ENCODE measurements around the gene MAPK7.

The MAPK7 gene

DNA sequence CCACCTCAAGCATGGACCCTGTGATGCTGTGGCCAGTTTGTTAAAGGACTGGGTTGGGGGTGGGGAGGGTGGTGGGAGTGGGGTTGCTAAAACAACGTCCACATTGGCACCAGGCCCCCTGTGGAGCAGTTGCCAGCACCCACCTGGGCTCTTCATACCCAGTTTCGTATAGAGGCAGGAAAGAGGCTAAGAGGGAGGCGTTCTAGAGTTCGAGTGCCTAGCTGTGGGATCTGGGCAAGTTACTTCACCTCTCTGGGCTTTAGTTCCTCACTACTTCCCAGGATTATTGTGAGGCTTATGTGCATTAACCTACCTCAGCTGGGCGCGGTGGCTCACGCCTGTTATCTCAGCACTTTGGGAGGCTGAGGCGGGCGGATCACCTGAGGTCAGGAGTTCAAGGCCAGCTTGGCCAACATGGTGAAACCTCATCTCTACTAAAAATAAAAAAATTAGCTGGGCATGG, 7.3 kb downstream of the MAPK7 start:
- Mint-ChIP-seq H3K9me3 (no peaks in the 10 kb centered on the region), H3K36me3 (peaks cover 39% of the 10 kb centered on the region), H3K4me1 (peaks cover 10% of the 10 kb centered on the region), H3K27ac (no peak overlapping the region), H3K27me3 (peaks cover 32% of the 10 kb centered on the region), H3K4me3 (no peak overlapping the region)
- DNase-seq: no peak
- CTCF ChIA-PET: no interaction called here

DNA sequence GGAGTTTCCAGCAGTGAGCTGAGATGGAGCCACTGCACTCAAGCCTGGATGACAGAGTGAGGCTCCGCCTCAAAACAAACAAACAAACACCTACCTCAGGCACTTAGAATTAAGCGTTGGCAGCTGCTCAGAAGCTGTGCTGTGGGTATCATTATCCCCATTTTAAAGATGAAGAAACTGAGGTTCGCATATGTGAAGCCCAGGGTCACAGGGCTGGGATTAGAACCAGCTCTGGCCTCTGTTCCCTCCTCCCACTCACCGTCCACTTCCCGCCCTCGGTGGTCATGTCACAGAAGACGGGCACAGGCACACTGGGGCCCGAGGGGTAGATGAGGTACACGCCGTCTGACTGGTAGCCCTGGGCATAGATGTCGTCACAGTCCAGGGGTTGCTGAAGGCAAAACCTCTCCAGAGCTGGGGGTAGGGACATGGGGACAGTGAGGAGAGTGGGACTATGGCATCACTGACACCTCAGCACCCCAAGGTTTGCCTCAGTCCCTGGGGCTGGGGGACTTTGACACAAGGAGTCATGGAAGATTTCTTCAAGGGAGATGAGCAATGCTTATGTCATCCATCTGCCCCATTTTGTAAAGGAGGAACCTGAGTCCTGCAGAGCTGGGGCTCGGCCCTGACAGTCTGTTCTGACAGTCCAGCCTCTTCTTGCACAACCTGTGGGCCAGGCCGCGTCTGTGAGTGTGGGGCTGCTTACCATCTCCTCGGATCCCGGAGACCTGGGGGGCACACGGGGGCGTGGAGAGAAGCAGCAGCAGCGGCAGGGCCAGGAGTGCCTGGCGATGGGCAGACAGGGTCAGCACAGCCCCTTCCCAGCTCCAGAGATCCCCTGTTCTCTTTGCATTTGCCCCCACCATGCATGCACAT, 8.0 kb downstream of the MAPK7 start:
- Mint-ChIP-seq H3K4me1 (peaks cover 8% of the 10 kb centered on the region), H3K27ac (no peak overlapping the region), H3K9me3 (no peaks in the 10 kb centered on the region), H3K36me3 (peaks cover 32% of the 10 kb centered on the region), H3K27me3 (peaks cover 38% of the 10 kb centered on the region), H3K4me3 (no peak overlapping the region)
- CTCF ChIA-PET: no interaction called here
- no peak for DNase-seq

DNA sequence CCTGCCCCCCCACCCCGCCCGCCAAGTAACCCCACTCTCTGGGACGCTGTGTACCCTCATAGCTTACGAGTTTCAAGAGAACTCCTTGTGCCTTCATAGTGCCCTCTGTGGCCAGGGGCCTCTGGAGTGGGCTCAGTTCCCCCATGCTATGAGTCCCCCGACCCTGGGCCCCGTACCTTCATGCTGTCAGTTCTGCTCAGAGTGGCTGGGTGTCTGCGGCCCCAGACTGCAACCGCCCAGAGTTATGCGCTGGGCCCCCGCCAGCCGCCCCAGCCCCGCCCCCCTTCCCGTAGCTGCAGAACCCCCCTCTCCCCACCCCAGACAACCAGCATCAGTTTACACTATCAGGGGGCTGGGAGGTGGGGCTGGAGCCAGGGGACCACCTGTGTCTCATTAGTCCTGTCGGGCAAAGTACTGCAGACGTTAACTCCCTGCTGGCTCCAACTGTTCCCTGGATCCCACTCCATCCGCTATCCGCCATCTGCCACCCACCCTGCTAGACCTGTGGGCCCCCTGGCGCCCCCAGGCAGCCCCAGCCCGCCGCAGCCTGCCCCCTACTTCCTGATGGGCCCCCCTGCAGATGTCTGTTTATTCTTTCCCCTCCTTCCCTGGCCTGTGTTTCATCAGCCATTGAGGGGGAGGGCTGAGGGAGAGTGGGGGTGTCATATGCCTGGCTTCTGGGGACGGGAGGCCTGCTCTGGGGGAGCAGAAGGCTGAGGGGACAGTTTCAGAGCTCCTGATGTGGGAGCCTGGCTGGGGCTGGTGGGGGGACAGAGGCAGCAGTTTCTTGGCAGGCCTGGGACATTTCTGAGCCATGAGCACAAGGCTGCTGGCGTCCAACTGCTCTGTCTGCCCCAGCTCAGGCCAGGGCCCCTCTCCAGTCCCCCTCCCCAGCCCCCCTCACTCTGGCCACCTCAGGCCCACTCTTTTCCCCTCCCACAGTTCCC, 8.9 kb downstream of the MAPK7 start, which contains the start of gene MFAP4:
TSS of gene MFAP4 (minus strand) at position 217 of the 947 bp plus-strand sequence. CDS start at position 182, 35 bp downstream.
- CTCF ChIA-PET: no interaction called here

DNA sequence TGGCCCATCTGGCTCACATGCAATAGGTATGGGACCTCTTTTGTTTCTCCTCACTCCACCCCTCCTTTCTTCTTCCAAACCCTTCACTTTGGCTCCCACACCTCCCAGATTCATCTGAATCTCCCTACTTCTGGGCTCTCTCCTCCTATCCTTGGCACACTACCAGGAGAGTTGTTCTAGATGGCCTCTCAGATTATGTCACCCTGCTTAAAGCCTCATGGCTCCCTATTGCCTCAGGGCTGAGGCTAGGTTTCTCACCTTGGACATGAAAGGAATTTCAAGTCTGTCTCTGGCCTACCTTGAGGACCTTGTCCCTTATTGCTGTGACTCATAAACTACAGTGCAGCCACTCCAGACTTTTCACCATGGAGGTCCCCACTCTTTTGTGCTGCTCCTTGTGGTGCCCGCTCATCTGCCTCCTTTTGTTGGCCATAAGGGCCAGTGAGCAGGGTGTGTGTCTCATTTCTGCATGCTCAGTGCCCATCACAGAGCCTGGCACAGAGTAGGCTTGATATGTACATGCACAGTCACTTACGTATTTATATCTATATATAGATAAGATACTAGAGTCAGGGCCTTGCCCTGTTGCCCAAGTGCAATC, 9.7 kb downstream of the MAPK7 start:
- no peak for DNase-seq
- Mint-ChIP-seq H3K27me3 (peaks cover 52% of the 10 kb centered on the region), H3K9me3 (no peaks in the 10 kb centered on the region), H3K4me1 (peaks cover 8% of the 10 kb centered on the region), H3K36me3 (peaks cover 21% of the 10 kb centered on the region), H3K27ac (peak overlapping the region; percentile 50), H3K4me3 (no peak overlapping the region)
- CTCF ChIA-PET: interaction anchor here (0.9 kb wide), 1 partner anchor 59 kb away, joined by 4 read pairs; no protein-coding TSS in a partner anchor

More for the DNA sequence above, 8.9 kb downstream of the MAPK7 start, which contains the start of gene MFAP4:
- H3K9me3 Mint-ChIP-seq: no peaks in the 10 kb centered on the region
- peak within 1 kb of the TSS; percentile 50 for H3K27ac Mint-ChIP-seq
- peaks cover 44% of the 10 kb centered on the region for H3K27me3 Mint-ChIP-seq
- peaks cover 8% of the 10 kb centered on the region for H3K4me1 Mint-ChIP-seq
- no peak for DNase-seq
- no peak within 1 kb of the TSS for H3K4me3 Mint-ChIP-seq
- peaks cover 24% of the 10 kb centered on the region for H3K36me3 Mint-ChIP-seq

DNA sequence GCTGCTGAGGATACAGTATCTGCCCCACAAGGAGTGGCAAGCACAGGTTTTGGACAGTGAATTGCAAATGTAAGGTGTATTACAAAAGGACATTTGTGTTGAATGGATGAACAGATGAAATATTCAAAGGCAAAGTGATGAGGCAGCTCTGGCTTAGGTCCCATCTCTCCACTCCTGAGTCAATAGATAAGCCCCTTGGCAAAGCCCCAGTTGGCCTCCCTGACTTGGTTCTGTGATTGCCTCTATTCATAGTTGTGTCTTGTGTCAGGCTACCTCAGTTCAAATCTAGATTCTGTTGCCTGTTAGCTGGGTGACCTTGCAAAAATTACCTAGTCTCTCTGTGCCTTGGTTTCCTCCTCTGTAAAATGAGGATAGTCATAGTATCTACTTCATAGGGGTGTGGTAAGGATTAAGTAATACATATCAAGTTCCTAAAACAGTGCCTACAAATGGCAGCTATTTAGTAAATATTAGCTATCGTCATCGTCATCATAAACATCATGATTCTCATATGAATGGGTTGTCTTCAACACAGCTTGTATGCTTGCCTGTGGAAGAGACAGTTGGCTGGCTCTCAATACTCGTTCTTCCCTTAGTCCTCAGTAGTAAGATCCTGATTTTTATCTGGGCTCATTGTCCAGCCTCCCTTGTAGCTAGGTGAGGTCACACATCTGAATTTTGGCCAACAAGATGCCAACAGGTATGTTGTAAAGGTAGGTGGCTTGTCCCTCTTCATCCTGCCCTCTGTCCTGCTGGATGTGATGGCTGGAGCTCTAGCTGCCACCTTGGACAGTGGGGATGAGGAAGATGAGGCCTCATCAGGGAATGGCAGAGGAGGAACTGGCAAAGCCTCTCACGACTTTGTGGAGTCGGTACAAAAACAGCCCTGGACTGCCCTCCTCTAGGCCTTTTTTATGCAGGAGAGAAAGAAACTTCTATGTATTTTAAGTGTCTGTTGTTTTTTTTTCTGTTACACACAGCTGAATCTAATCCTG, 10.8 kb downstream of the MAPK7 start:
- CTCF ChIA-PET: interaction anchor here (0.6 to 0.9 kb wide), 2 partner anchors 58 to 371 kb away, joined by 3 to 4 read pairs; no protein-coding TSS in a partner anchor
- peaks cover 14% of the 10 kb centered on the region for H3K36me3 Mint-ChIP-seq
- H3K27ac Mint-ChIP-seq: no peak overlapping the region
- no peaks in the 10 kb centered on the region for H3K9me3 Mint-ChIP-seq
- no peak for DNase-seq
- H3K27me3 Mint-ChIP-seq: peaks cover 59% of the 10 kb centered on the region
- H3K4me3 Mint-ChIP-seq: no peak overlapping the region
- peaks cover 8% of the 10 kb centered on the region for H3K4me1 Mint-ChIP-seq

DNA sequence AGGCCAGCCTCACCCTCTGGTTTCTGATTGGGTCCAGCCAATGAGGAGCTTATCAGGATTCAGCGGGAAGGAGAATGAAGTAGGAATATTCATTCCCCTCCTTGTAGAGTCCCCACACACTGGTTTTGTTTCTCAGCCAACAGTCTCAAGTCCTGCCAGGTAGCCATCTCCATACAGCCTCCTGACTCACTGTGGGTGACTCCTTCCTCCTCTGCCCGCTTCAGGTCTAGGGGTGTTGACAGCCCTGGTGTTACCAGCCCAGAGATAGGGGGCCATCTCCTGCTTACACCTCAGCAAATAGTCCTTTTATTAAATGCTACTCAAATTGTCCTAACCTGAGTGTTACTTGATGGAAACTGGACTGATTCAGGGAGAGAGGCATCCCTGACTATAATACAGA, 12.7 kb downstream of the MAPK7 start:
- no peak overlapping the region for H3K27ac Mint-ChIP-seq
- H3K4me1 Mint-ChIP-seq: no peaks in the 10 kb centered on the region
- no peak for DNase-seq
- no peaks in the 10 kb centered on the region for H3K36me3 Mint-ChIP-seq
- H3K9me3 Mint-ChIP-seq: no peaks in the 10 kb centered on the region
- CTCF ChIA-PET: no interaction called here
- H3K27me3 Mint-ChIP-seq: peaks cover 66% of the 10 kb centered on the region
- H3K4me3 Mint-ChIP-seq: no peak overlapping the region

DNA sequence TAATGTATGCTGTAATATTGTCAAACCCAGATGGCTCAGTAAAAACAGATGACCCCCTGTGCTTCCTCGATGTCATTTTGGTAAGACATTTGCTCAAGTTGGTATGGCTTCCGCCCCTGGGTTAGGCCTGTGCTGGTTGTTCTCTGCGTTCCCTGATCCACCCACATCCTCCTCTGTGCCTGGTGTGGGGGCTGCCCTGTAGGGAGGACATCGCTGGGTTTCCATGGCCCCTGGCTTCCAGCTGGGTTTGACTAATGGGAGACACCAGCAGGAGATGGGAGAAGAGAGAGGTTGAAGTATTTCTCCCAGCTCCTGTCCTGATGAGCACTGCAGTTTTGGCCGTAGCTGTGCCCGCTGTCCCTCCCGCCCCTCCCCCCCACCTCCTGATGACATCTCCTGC, 13.1 kb downstream of the MAPK7 start:
- no peak for DNase-seq
- Mint-ChIP-seq H3K27ac (no peak overlapping the region), H3K27me3 (peaks cover 66% of the 10 kb centered on the region), H3K4me1 (no peaks in the 10 kb centered on the region), H3K9me3 (no peaks in the 10 kb centered on the region), H3K4me3 (no peak overlapping the region), H3K36me3 (no peaks in the 10 kb centered on the region)
- CTCF ChIA-PET: no interaction called here

DNA sequence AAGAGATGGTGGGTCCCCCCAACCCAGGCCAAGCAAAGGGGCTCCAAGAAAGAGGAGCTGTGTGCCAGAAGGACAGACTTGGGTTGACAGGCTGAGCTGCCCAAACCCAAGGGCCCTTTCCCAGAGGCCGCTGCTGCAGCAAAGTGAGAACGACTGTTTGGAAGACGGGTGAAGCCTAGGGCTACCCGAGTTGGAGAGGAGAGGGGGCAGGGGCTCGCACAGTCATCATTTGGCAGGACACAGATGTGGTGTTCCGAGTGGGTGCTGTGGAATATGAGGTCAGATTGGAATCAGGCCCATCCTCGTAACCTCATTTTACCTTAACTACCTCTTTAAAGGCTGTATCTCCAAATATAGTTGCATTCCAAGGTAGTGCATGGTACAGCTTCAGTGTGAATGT, 14.0 kb downstream of the MAPK7 start:
- Mint-ChIP-seq H3K4me3 (no peak overlapping the region), H3K36me3 (no peaks in the 10 kb centered on the region), H3K27me3 (peaks cover 67% of the 10 kb centered on the region), H3K4me1 (no peaks in the 10 kb centered on the region), H3K9me3 (no peaks in the 10 kb centered on the region), H3K27ac (peak overlapping the region; percentile 42)
- CTCF ChIA-PET: no interaction called here
- no peak for DNase-seq

DNA sequence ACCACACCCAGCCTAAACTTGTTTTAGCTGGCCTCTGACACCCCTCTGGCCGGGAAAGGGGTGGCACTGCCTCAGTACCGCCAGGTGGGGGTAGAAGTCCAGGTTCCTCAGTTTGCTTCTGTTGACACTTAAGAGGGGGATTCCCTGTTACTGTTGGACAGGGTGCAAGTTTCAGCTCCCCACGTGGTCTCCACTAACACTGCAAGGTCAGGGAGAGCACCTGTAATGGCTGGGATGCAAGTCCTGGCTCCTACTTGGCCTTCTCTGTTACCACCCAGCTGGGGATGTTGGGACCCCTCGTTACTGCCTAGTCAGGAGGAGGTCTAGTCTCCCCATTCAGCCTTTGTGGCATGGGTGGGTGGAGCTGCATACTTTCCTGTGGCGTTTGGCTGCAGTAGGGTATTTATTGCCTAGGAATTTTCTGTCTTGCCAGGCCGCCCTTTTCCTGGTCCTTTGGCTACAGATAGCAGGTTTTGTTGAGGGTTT, 19.3 kb downstream of the MAPK7 start:
- DNase-seq: no peak
- CTCF ChIA-PET: no interaction called here
- Mint-ChIP-seq H3K4me3 (no peak overlapping the region), H3K36me3 (no peaks in the 10 kb centered on the region), H3K4me1 (no peaks in the 10 kb centered on the region), H3K27ac (no peak overlapping the region), H3K9me3 (no peaks in the 10 kb centered on the region), H3K27me3 (peaks cover 36% of the 10 kb centered on the region)

DNA sequence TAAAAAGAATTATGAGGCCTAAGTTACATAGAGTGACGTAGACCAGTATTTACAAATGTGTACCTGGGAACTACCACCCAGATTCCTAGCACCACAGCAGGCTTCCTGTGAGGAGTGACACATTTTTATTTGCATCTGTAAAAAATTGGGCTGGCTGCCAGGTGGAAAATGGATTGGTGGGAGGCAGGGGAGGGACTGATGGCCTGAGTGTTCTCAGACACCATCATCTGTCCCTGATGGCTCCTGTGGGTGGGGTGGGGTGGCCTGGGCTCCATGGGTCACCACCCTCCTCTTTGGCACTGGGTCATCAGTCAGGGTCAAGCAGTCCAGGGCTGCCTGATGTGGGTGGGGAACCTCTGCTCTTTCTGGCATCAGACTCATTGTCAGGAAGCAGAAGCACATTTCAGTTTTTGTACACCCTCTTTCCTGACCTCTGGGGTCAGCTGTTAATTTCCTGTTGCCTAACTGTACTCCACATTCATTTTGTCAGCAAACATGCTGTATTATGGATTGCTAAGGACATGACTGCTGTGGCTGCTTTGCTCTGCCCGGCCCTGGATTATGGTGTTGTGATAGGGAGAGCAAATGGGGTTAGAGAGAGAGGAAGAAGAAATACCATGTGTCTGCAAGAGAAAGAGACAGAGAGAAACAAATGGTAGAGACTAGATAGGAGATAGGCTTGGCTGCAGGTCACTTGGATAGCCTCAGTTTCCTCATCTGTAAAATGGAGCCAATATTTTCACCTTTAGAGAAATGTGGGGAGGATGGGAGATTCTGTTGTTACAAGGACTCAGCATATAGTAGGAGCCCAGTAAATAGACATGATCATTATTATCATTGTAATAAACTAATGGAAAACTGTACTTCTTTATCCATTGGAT, 20.2 kb downstream of the MAPK7 start:
- DNase-seq: no peak
- no peak overlapping the region for H3K27ac Mint-ChIP-seq
- H3K36me3 Mint-ChIP-seq: no peaks in the 10 kb centered on the region
- CTCF ChIA-PET: no interaction called here
- no peaks in the 10 kb centered on the region for H3K4me1 Mint-ChIP-seq
- H3K9me3 Mint-ChIP-seq: no peaks in the 10 kb centered on the region
- H3K27me3 Mint-ChIP-seq: peaks cover 27% of the 10 kb centered on the region
- no peak overlapping the region for H3K4me3 Mint-ChIP-seq

DNA sequence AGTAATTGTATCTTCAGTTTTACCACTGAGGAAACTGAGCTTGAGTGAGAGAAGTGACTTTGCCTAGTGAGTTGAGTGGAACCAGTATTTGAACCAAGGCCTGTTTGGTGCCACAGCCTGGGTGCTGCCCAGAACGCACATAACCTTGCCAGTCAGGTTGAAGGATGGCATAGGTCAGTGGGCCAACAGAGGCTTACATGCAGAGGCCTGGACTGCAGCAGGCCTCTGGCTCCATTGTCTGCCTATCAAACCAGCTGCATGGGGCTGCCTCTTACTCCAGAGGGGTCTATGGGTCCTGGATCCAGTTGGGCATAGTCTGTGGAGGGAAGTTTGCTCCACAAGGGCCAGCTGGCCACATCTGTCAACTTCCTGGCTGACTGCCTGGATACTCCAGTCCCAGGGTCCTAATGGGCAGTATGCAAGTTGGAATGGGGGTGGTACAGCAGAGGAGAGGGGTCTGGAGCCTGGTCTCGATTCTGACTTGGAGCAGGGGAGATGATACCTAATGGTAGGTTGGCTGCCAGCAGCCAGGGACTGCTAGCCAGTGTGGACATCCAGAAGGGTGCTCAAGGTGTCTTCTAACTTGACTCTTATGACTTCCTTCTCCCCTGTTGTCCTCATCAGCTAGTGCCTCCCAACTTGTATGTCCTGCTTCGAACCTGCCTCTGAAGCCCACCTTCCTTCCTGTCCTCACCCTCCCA, 21.6 kb downstream of the MAPK7 start:
- no peak overlapping the region for H3K4me3 Mint-ChIP-seq
- CTCF ChIA-PET: interaction anchor here (0.9 kb wide), 1 partner anchor 48 kb away, joined by 3 read pairs; no protein-coding TSS in a partner anchor
- H3K27ac Mint-ChIP-seq: no peak overlapping the region
- H3K27me3 Mint-ChIP-seq: peaks cover 20% of the 10 kb centered on the region
- no peak for DNase-seq
- no peaks in the 10 kb centered on the region for H3K36me3 Mint-ChIP-seq
- no peaks in the 10 kb centered on the region for H3K4me1 Mint-ChIP-seq
- H3K9me3 Mint-ChIP-seq: no peaks in the 10 kb centered on the region

All from activated naive CD4-positive, alpha-beta T cell treated with anti-CD3 and anti-CD28 coated beads, Interleukin-2, amount 10 ng/mL, durations not matched to agents 7 days and 5 days (primary cell).